Measurements from ENCODE around the gene PLPPR1. TPM values are rescaled to one million over a fixed set of nuclear protein-coding genes. Genes with fewer than 3 reads are reported as not detected.

PLPPR1 gene
- total RNA-seq, 4 donors from 2014 or later: 0.60 to 0.68 TPM; not detected in 2

- Histone ChIP-seq H3K4me3 (no peak overlapping the region), H3K27me3 (no peaks in the 10 kb centered on the region), H3K9me3 (no peaks in the 10 kb centered on the region), H3K36me3 (no peaks in the 10 kb centered on the region), H3K4me1 (no peaks in the 10 kb centered on the region), H3K27ac (no peak overlapping the region)
- intact Hi-C loops (cut with DNase I; ENCODE audit: low total_unique reads) (loop anchor here (10.0 kb wide), 1 partner anchor 1498 kb away; no protein-coding TSS in a partner anchor), in situ Hi-C loops (cut with MboI; ENCODE audit: low pct_ligation_motif_present in 1 of 4, low pct_unique_long_range_greater_than_20kb in 1 of 4, low sequenced_read_pairs in 3 of 4) (no loop called here)
- WGBS, 2 donors (ENCODE audit: low coverage in 1 of 2): 93 to 100% methylated on average over 2 to 5 of the region's 5 CpGs
- no peak for DNase-seq
- TF ChIP-seq CTCF (IDR thresholded peaks at IDR 0.05) (no peak), POLR2AphosphoS5 (IDR thresholded peaks at IDR 0.05) (no peak), EP300 (IDR thresholded peaks at IDR 0.05; ENCODE audit: low read depth) (no peak), POLR2A (IDR thresholded peaks at IDR 0.05) (no peak)
These were observed 147.9 kb downstream of the PLPPR1 start for GRCh38 chr9:101176384-101176783.

GRCh38 chr9:101184813-101185278 is 156.3 kb downstream of the PLPPR1 start:
- Histone ChIP-seq H3K36me3 (no peaks in the 10 kb centered on the region), H3K9me3 (no peaks in the 10 kb centered on the region), H3K27ac (no peak overlapping the region), H3K4me3 (no peak overlapping the region), H3K4me1 (no peaks in the 10 kb centered on the region), H3K27me3 (no peaks in the 10 kb centered on the region)
- no peak for DNase-seq
- in situ Hi-C loops (cut with MboI; ENCODE audit: low pct_ligation_motif_present in 1 of 4, low pct_unique_long_range_greater_than_20kb in 1 of 4, low sequenced_read_pairs in 3 of 4): no loop called here
- WGBS, 2 donors (ENCODE audit: low coverage in 1 of 2): 52 to 56% methylated on average over 2 of the region's 2 CpGs
- TF ChIP-seq CTCF (IDR thresholded peaks at IDR 0.05): no peak
- TF ChIP-seq EP300 (IDR thresholded peaks at IDR 0.05; ENCODE audit: low read depth): no peak
- TF ChIP-seq POLR2AphosphoS5 (IDR thresholded peaks at IDR 0.05): no peak
- no peak for TF ChIP-seq POLR2A (IDR thresholded peaks at IDR 0.05)
- intact Hi-C loops (cut with DNase I; ENCODE audit: low total_unique reads): no loop called here

- Histone ChIP-seq H3K9me3 (no peaks in the 10 kb centered on the region), H3K4me3 (no peak overlapping the region), H3K27me3 (no peaks in the 10 kb centered on the region), H3K36me3 (no peaks in the 10 kb centered on the region), H3K27ac (no peak overlapping the region), H3K4me1 (no peaks in the 10 kb centered on the region)
- intact Hi-C loops (cut with DNase I; ENCODE audit: low total_unique reads): no loop called here
- 61 to 74% methylated on average over 2 of the region's 2 CpGs for WGBS, 2 donors (ENCODE audit: low coverage in 1 of 2)
- in situ Hi-C loops (cut with MboI; ENCODE audit: low pct_ligation_motif_present in 1 of 4, low pct_unique_long_range_greater_than_20kb in 1 of 4, low sequenced_read_pairs in 3 of 4): no loop called here
- TF ChIP-seq POLR2A (IDR thresholded peaks at IDR 0.05) (no peak), EP300 (IDR thresholded peaks at IDR 0.05; ENCODE audit: low read depth) (no peak), POLR2AphosphoS5 (IDR thresholded peaks at IDR 0.05) (no peak), CTCF (IDR thresholded peaks at IDR 0.05) (no peak)
- no peak for DNase-seq
These were observed 163.2 kb downstream of the PLPPR1 start for GRCh38 chr9:101191723-101192122.

GRCh38 chr9:101197026-101197425 is 168.5 kb downstream of the PLPPR1 start:
- TF ChIP-seq POLR2AphosphoS5 (IDR thresholded peaks at IDR 0.05) (no peak), POLR2A (IDR thresholded peaks at IDR 0.05) (no peak), CTCF (IDR thresholded peaks at IDR 0.05) (no peak), EP300 (IDR thresholded peaks at IDR 0.05; ENCODE audit: low read depth) (no peak)
- Histone ChIP-seq H3K27ac (no peak overlapping the region), H3K4me3 (no peak overlapping the region), H3K9me3 (no peaks in the 10 kb centered on the region), H3K36me3 (no peaks in the 10 kb centered on the region), H3K4me1 (no peaks in the 10 kb centered on the region), H3K27me3 (no peaks in the 10 kb centered on the region)
- no peak for DNase-seq
- intact Hi-C loops (cut with DNase I; ENCODE audit: low total_unique reads): no loop called here
- whole genome bisulfite sequencing, 2 donors (ENCODE audit: low coverage in 1 of 2): 80 to 83% methylated on average over 4 of the region's 4 CpGs
- in situ Hi-C loops (cut with MboI; ENCODE audit: low pct_ligation_motif_present in 1 of 4, low pct_unique_long_range_greater_than_20kb in 1 of 4, low sequenced_read_pairs in 3 of 4): no loop called here

All from transverse colon (tissue), 4 donors.